ENCODE measurements around the gene ARHGAP44.

ARHGAP44 gene

GRCh38 chr17:12900474-12900873 lies 111.2 kb downstream of the ARHGAP44 start:
- DNase-seq = no peak

GRCh38 chr17:12902046-12902445 lies 112.7 kb downstream of the ARHGAP44 start:
- no peak for DNase-seq

DNA sequence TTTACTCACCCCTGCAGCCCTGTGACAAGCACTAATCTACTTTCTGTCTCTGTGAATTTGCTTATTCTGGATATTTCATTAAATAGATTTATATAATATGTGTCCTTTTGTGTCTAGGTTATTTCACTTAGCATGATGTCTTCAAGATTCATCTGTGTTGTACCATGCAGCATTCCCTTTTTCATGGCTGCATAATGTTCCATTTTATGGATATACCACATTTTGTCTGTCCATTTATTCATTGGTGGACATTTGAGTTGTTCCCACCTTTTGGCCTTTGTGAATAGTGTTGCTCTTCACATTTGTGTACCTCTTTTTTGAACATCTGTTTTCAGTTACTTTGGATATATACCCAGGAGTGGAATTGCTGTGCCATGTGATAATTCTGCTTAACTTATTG lies 118.2 kb downstream of the ARHGAP44 start:
- no peak for DNase-seq

DNA sequence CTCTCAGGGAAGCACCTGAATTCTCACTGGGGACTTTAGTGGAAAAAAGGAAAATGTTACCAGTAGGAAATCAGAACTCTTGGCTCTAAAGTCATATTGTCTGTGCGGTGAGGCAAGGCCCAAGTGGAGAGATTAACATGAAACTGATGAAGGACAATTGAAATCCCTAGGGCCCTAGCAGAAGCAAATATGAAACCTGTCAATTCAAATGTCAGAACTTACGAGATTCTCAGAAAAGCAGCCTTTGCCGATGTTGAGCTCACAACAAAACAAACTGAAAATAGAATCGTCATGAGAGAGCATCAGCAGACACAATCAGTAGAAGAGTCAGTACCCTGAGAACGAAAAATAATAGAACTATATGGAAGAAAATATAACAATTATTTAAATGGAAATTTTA lies 119.7 kb downstream of the ARHGAP44 start:
- DNase-seq = no peak

GRCh38 chr17:12909511-12909910 lies 120.2 kb downstream of the ARHGAP44 start:
- DNase-seq = no peak

DNA sequence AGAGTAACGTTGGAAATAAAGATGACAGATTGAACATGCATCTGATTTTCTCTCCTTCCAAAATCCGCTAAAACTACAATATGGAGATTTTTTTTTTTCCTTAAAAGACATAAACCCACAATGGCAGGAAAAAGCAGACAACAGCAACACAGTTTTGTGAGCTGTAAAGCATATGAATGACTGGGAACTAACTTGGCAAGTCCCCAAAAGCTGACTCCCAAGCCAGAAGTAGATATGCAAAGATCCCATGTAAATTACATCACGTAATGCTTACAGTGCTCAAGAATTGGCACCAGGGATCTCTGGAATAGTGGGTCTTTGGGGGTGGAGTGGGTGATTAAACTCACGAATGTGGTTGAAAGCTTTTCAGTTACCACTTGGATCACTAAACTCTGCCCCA lies 121.9 kb downstream of the ARHGAP44 start:
- no peak for DNase-seq

GRCh38 chr17:12917399-12917798 lies 128.1 kb downstream of the ARHGAP44 start:
- DNase-seq = no peak

DNA sequence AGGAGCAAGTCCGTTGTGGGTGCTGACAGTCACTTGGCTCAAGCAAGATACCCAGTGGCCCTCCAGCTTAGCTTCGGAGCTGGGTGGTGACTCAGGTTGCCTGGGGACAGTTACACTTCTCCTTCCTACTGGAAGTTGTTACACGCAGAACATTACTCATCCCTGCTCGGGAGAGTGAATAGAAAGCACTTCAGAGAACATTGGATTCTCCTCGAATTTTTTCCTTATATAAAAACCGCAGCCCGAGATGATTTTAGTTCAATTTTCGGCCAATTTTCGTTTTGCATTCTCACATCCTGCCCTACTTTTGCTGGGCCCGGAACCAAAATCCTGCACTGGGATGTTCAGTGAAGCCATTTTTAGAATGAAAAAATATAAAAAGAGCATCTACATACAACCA lies 128.8 kb downstream of the ARHGAP44 start:
- DNase-seq = no peak

GRCh38 chr17:12922120-12922519 lies 132.8 kb downstream of the ARHGAP44 start:
- no peak for DNase-seq

DNA sequence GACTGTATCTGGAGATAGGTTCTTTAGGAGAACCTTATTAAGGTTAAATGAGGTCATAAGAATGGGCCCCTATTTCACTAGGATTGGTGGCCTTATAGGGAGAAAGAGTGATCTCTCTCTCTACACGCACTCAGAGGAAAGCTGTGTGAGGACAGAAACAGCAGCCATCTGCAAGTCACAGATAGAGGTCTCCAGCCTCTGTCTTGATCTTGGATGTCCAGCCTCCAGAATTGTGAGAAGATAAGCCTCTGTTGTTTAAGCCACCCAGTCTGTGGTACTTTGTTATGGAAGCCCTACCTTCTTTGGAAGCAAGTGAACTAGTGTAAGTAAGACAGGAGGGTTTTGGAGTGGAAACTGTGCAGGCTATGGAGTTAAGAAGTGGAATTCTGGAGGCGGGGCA lies 135.3 kb downstream of the ARHGAP44 start:
- no peak for DNase-seq

- DNase-seq = no peak
Observed at GRCh38 chr17:12927001-12927400, 137.7 kb downstream of the ARHGAP44 start.

GRCh38 chr17:12927541-12928425 lies 138.5 kb downstream of the ARHGAP44 start:
- no peak for DNase-seq

DNA sequence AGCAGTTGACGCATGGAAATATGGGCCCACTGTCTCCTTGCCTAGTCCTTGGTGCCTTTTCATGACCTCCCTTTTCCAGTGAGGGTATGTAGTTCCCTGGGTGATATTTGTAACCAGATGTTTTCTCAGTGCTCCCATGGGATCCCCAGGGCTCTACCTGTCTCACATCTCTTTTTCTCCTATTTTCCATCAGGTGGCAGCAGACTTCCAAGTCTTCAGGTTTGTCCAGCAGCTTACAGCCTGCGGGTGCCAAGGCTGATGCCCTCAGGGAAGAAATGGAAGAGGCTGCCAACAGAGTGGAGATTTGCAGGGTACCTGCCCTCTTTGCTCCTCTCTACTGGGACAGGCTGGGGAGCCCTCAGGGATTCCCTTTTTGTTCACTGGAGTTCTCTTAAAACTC lies 139.4 kb downstream of the ARHGAP44 start:
- DNase-seq = no peak

- no peak for DNase-seq
Observed at GRCh38 chr17:12936501-12936900, 147.2 kb downstream of the ARHGAP44 start.

- no peak for DNase-seq
Observed at GRCh38 chr17:12940699-12941098, 151.4 kb downstream of the ARHGAP44 start.

DNA sequence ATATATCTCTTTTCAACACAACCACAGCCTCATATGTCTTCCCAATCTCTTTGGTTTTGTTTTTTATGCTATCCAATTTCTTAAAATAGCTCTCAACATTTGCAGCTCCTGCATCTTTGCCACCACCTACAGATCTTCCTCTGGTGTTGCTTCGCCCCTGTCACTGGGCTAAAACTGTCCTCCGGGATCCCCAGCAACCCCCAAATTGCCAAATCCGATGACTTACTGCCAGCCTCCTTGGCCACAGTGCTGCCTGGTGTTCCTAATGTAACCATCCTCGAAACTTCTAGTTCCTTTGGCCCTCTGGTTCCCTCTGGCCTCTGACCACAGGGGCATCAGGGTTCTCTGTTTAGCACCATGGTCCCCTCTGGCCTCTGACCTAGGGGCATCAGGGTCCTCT lies 157.7 kb downstream of the ARHGAP44 start:
- DNase-seq = no peak

GRCh38 chr17:12952012-12952411 lies 162.7 kb downstream of the ARHGAP44 start:
- DNase-seq = no peak

- DNase-seq = no peak
Observed at GRCh38 chr17:12953156-12953555, 163.9 kb downstream of the ARHGAP44 start.

DNA sequence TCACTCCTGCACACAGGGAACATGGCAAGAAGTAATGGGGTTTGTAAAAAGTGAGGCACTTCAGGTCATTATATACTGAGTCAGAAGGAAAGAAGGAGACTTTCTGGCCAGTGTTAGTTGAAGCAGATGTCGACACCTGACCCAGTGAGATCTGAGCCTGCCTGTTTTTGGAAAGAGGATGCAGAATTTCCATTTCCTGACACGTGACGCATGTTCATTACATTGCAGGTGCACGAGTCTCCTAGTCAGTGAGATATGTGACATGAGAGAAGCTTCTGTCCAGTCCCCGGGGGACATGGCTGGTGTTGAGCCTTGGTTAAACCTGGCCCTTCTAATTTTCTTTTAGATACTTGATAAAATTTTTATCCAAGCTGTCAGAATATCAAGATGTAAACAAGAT lies 166.2 kb downstream of the ARHGAP44 start:
- DNase-seq = no peak

DNA sequence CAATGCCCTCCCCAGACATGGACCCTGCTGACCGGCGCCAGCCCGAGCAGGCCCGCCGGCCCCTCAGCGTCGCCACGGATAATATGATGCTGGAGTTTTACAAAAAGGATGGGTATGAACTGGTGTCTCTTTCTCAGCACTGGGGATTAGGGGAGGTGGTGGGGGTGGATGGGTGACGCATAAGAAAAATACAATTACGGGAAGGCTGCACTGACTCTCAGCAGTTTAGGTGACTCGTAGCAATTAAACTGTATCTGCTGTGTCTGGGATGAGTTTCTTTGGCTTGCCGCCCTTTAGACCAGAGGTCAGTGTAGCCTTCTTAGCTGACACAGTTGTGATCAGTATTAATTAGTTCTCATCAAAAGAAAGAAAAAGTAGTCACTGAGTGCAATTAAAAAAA lies 169.5 kb downstream of the ARHGAP44 start:
- DNase-seq = no peak

- no peak for DNase-seq
Observed at GRCh38 chr17:12959441-12959840, 170.1 kb downstream of the ARHGAP44 start.

- DNase-seq = no peak
Observed at GRCh38 chr17:12961655-12962054, 172.4 kb downstream of the ARHGAP44 start.

DNA sequence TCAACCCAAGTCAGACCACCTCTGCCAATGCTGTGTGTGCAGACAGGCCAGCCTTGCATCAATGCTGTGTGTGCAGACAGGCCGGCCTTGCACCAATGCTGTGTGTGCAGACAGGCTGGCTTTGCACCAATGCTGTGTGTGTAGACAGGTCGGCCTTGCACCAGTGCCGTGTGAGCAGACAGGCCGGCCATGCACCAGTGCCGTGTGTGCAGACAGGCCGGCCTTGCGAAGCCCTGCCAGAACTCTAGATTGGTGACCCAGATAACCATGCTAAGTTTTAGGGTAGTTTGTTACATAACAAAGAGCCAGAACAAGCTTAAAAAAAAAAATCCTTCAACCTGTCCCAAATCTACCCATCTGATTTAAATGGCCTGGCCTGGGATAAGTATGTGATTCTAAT lies 174.2 kb downstream of the ARHGAP44 start:
- DNase-seq = no peak

DNA sequence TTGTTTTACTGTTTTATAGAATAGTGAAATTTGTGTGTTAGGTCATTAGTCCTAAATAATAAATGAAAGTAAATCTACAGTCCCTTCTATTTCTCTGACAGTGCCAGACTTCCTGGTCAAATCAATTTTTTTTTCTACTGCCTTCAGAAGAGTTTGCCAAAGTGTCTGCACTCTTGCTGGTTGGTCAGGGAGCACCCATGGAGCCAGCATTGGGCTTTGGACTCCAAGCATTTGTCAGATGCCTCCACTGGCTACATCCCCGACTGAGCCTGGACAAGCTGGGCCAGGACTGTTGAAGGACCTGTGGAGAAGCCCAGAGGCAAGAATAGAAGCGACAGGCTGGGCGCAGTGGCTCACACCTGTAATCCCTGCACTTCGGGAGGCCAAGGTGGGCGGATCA lies 174.9 kb downstream of the ARHGAP44 start:
- DNase-seq = no peak

- DNase-seq = no peak
Observed at GRCh38 chr17:12964840-12965239, 175.5 kb downstream of the ARHGAP44 start.
